Cardiac fibroblast (primary cell): ENCODE results near the gene PITPNM2.
A peak's percentile ranks its signal among the peaks of the same experiment; 100 is the strongest.

Experiments used
- DNase-seq, 2 donors: peaks; one replicate each; pipeline versions ENCODE4 v3.0.0 to v3.0.0-alpha.2; 2010; ENCODE audit warnings: low read depth in 2 of 2
- H3K4me3 ChIP-seq, 2 donors: replicated peaks in 1 of 2; 1 replicate in 1 of 2; 2 replicates in 1 of 2; pipeline ENCODE4 v1.5.1; 2011; ENCODE audit warnings: low read depth in 2 of 2, low read length in 2 of 2, mild to moderate bottlenecking in 2 of 2, moderate library complexity in 1 of 2
- TF ChIP-seq, protein P1 (sequence below): IDR thresholded peaks from one replicate; pipeline ENCODE4 v1.5.1; 2011; ENCODE audit warnings: low read depth, mild to moderate bottlenecking, low read length, inconsistent platforms

Gene PITPNM2

DNA sequence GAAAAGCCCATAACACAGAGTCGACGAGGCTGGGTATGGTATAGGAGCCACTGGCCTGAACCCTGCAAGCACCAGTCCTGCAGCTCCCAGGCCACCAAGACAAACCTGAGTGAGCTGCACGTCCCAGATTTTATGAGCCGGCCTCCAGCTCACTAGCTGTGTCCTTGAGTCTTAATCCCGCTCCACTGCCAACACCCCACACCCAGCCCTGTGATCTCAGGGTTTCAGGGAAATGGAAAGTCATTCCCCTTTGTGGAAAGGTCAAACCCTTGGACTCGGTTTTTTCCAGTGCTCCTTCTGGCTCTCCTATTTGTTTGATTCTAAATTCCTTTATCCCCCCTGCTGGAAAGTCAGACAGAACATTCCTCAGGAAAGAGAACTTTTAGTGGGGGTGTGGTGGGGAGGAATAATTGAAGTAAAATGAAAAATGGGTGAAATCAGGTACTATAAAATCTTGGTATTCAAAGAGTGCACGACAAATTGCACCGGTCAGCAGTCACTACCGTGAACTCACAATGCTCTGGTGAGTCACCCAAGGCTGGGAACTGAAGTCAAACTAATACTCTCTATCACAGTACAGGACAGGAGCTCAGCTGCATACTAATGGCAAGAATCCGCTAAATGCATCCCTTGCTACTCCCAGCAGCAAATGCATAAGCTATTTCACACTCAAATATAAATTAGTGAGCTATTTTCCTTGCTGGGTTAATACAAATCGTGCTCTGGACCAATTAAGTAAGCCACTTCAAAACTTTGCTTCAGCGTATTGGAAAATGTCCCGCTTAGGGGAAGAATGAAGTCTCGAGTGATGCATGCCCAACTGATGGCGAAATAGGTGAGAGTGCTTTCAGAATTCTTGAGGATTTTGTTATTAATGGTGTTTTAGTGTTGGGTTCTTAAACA is 9.0 kb downstream of the PITPNM2 start:
- no peak overlapping the region for H3K4me3 ChIP-seq
- TF ChIP-seq, protein P1, sequence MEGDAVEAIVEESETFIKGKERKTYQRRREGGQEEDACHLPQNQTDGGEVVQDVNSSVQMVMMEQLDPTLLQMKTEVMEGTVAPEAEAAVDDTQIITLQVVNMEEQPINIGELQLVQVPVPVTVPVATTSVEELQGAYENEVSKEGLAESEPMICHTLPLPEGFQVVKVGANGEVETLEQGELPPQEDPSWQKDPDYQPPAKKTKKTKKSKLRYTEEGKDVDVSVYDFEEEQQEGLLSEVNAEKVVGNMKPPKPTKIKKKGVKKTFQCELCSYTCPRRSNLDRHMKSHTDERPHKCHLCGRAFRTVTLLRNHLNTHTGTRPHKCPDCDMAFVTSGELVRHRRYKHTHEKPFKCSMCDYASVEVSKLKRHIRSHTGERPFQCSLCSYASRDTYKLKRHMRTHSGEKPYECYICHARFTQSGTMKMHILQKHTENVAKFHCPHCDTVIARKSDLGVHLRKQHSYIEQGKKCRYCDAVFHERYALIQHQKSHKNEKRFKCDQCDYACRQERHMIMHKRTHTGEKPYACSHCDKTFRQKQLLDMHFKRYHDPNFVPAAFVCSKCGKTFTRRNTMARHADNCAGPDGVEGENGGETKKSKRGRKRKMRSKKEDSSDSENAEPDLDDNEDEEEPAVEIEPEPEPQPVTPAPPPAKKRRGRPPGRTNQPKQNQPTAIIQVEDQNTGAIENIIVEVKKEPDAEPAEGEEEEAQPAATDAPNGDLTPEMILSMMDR, result no peak
- DNase-seq, result peak; percentile 76 to 78

- DNase-seq, result no peak
- TF ChIP-seq, protein P1, result no peak
- H3K4me3 ChIP-seq, result no peak overlapping the region
Observed at GRCh38 chr12:123140676-123141614, 9.9 kb downstream of the PITPNM2 start.

DNA sequence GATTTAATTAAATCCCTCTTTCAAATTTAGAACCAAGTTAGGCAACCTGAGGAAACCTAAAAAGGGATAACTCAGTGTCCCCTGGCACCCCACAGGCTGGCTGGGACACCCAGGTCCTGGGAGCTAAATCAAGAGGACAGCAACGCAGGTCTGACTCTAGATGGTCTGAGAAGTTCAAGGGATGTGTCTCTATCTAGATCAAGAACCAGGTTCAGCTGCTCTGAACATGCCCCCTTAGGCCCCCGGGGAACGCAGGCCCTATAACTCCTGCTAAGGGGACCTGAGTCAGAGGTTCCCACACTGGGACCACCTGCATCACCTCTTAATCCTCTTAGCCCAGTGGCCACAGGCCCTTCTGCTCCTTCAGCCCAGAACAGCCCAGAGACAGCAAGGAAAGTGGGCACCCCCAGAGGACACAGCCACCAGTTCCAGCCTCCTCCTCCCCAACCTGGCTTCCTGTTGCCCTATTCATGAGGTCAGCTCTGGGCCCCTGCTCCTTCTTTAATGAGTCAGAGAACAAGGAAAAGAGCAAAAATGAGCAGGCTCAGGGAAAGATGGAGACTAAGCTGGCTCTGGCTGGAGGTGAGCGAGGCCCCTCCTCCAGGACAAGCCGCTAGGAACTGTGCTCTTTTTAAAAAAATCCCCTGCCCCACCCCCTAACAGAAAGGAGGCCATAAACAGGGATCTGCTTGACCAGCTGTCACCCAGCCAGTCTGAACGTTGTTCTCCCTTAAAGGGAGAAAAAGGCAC is 10.8 kb downstream of the PITPNM2 start:
- TF ChIP-seq, protein P1, result no peak
- H3K4me3 ChIP-seq, result no peak overlapping the region
- DNase-seq, result peak; percentile 44 to 61

DNA sequence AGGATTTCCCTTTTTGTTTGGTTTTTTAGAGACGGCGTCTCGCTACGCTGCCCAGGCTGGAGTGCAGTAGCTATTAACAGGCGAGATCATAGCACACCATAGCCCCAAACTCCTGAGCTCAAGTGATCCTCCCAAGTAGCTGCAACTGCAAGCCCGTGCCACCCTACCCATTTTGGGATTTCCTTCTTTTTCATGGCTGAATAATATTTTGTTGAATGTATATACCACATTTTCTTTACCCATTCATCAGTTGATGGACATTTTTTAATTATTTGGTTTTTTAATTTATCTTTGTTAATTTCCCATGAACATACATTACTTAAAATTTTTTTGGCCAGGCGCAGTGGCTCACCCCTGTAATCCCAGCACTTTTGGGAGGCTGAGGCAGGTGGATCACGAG is 15.2 kb downstream of the PITPNM2 start:
- no peak for DNase-seq
- no peak overlapping the region for H3K4me3 ChIP-seq
- TF ChIP-seq, protein P1, result no peak

GRCh38 chr12:123134826-123135225 is 16.1 kb downstream of the PITPNM2 start:
- TF ChIP-seq, protein P1, result no peak
- no peak overlapping the region for H3K4me3 ChIP-seq
- no peak for DNase-seq

DNA sequence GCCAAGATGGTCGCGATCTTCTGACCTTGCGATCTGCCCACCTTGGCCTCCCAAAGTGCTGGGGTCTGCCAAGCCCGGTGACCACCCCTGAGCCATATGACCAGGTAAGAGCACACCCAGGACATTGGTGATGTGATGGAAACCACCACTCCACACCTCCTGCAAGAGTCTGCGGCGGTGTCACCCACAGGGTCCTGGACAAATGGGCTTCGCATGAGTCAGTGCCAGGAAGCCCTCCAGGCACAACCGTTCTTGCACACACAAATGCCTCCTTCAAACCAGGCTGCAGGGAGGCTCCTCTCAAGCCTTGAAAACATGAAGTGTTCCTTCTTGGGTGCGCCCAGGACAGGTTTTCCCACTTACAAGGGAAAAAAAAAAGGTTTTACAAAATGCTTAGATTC is 16.6 kb downstream of the PITPNM2 start:
- no peak for DNase-seq
- TF ChIP-seq, protein P1, result no peak
- no peak overlapping the region for H3K4me3 ChIP-seq
